OCI-LY7 (cell line): Measurements from ENCODE around the gene MARK3.

ENCODE experiments used
- EZH2phosphoT487 ChIP-seq: fragments of 200-600 bp; sonication (generic); IDR thresholded peaks from 2 replicates; pipeline ENCODE4 v1.6.1; 2018; ENCODE audit warnings: low read depth, borderline replicate concordance, mild to moderate bottlenecking, mixed run types, antibody characterized with exemption, low read length, moderate library complexity, mixed read lengths
- TF ChIP-seq, protein P1 (sequence below): fragments of 200-600 bp; sonication (generic); conservative IDR thresholded peaks from 2 replicates; pipeline ENCODE4 v1.5.1; 2014; ENCODE audit warnings: mild to moderate bottlenecking, antibody characterized with exemption, low read length, moderate library complexity, mixed read lengths

DNA sequence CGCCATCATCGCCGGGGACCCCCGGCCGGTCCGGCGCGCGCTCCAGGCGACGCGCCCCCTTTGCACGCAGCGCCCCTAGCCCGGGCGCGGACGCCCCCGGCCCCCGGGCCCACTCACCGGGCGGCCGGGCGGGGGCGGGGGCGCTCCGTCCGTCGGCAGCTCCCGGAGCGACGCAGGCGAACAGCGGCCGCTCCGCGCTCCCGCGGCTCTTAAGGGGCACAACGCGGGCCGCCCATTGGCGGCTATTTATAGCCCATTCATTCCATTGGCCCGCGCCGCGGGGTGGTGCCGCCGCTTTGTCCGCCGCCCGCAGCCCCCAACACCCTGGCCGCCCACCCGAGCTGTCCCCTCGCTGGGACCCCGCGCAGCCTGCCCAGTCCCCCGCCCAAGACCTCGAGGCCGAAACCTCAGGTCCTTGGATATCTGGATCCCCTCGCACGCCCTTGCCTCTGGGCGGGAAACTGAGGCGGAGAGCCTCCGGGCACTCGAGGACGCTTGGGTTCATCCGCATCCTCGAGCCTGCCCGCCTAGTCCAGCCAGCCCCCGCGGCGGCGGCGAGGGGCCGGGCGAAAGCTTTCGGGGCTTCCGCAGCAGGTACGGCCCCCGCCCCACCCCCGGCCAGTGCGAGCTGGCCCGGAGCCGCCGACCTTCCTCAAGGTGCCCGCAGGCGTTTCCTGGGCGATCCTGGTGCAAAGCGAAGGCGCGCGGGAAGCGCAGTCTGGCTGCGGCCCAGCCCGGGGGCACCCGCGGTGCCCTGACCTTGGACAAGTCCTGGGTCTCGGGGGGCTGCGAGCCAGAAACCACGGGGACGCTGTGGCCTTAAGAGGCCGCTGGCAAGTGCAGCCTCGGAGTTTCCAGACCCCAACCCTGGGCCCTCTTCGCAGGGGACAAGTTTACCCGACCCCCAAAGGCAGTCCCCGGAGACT is 137.7 kb downstream of the MARK3 start, which contains the start of gene CKB:
- TF ChIP-seq, protein P1, sequence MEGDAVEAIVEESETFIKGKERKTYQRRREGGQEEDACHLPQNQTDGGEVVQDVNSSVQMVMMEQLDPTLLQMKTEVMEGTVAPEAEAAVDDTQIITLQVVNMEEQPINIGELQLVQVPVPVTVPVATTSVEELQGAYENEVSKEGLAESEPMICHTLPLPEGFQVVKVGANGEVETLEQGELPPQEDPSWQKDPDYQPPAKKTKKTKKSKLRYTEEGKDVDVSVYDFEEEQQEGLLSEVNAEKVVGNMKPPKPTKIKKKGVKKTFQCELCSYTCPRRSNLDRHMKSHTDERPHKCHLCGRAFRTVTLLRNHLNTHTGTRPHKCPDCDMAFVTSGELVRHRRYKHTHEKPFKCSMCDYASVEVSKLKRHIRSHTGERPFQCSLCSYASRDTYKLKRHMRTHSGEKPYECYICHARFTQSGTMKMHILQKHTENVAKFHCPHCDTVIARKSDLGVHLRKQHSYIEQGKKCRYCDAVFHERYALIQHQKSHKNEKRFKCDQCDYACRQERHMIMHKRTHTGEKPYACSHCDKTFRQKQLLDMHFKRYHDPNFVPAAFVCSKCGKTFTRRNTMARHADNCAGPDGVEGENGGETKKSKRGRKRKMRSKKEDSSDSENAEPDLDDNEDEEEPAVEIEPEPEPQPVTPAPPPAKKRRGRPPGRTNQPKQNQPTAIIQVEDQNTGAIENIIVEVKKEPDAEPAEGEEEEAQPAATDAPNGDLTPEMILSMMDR, result no peak
- TF ChIP-seq EZH2phosphoT487, result no peak
